GM11168 (cell line): Measurements from ENCODE around the gene BACH1.
"Not testable (repeated sequence)": the region's sequence is repeated elsewhere in the genome, so short reads cannot be mapped to it uniquely, and the experiment has no call there.

Experiments
- in situ Hi-C: fragments of 300-500 bp; cut with MboI; formaldehyde crosslinking; loops from one replicate; pipeline ENCODE4 v1.12.0; 2022; ENCODE audit warnings: low sequenced_read_pairs; ENCODE audit not compliant: unreplicated experiment

Gene BACH1

DNA sequence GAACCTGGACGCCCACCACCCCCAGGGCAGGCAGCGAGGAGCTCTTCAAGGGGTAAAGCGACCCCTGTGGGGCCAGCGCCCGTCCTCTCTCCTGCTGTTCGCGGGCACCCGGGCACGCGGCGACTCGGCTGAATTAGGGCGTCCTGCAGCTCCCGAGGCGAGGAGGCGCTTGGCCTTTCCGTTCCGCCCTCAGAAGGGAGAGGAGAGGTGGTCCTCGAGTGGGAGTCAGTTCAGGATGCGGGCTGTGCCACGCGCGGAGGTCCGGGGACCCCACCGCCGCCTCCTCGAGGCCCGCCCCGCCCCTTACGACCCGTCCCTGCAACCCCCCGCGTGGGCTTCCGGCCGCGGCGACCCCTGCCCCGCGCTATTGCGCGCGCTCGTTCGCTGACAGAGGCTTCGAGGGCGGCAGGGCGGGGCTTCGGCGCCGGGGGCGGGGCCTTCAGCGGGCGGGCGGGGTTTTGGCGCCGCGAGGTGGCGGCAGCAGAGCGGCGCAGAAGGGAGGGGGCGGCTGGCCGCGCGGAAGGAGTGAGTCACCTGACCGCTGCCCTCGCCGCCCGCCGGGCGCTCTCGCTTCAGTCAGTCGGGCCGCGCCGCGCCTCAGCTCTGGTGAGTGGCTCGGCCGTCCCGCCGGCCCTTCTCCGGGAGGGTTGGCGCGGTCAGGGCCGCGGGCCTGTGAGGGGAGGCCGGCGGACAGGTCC lies at the start of gene BACH1:
TSS of gene BACH1 (plus strand) at position 575 of the 698 bp plus-strand sequence. CDS start 22,359 bp downstream, outside the sequence.
- in situ Hi-C loops, result no loop called here

DNA sequence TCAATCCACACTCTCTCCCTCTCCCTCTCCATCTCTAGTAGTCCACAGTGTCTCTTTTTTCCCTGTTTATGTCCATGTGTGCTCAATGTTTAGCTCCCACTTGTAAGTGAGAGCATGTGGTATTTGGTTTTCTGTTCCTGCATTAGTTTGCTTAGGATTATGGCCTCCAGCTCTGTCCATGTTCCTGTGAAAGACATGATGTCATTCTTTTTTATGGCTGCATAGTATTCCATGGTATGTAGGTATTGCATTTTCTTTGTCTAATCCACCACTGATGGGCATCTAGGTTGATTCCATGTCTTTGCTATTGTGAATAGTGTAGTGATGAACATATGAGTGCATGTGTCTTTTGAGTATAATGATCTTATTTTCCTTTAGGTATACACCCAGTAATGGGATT lies 49.4 kb upstream of the BACH1 start:
- in situ Hi-C loops, result loop anchor here (10.0 kb wide), 1 partner anchor 126 kb away; no protein-coding TSS in a partner anchor

DNA sequence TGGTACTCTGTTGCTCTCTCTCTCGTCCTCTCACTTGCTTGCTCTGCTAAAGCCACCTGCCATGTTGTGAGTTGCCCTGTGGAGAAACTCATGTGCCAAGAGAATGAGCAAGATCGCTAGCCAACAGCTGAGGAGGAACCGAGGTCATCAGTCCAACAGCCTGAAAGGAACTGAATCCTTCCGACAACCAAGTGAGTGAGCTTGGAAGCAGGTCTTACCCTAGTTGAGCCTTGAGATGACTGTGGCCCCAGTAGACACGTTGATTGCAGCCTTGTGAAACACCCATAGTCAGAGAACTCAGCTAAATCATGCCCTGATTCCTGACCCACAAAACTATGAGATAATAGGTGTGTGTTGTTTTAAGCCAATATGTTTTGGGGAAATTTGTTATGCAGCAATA lies 48.1 kb upstream of the BACH1 start:
- in situ Hi-C loops, result no loop called here

DNA sequence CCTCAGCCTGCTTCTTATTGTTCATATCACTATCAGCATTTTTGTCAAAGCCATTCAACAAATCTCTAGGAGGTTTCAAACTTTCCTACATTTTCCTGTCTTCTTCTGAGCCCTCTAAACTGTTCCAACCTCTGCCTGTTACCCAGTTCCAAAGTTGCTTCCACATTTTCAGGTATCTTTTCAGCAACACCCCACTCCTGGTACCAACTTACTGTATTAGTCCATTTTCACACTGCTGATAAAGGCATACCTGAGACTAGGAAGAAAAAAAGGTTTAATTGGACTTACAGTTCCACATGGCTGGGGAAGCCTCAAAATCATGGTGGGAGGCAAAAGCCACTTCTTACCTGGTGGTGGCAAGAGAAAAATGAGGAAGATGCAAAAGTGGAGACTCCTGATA lies 44.9 kb upstream of the BACH1 start:
- in situ Hi-C loops, result not testable (repeated sequence)

DNA sequence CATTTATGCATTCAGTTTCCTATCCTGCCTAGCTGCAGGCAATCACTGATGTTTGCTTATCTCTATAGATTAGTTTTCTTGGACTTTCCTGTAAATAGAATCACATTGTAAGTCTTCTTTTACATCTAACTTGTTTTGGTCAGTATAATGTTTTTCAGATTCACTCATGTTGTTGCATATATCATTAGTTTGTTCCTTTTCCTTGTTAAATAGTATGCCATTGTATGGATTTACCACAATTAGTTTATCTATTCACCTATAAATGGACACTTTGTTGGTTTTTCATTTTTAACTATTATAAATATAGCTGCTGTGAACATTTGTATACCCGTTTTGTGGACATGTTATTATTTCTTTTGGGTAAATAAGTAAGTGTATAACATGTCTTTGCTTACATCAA lies 44.2 kb upstream of the BACH1 start:
- in situ Hi-C loops, result no loop called here

DNA sequence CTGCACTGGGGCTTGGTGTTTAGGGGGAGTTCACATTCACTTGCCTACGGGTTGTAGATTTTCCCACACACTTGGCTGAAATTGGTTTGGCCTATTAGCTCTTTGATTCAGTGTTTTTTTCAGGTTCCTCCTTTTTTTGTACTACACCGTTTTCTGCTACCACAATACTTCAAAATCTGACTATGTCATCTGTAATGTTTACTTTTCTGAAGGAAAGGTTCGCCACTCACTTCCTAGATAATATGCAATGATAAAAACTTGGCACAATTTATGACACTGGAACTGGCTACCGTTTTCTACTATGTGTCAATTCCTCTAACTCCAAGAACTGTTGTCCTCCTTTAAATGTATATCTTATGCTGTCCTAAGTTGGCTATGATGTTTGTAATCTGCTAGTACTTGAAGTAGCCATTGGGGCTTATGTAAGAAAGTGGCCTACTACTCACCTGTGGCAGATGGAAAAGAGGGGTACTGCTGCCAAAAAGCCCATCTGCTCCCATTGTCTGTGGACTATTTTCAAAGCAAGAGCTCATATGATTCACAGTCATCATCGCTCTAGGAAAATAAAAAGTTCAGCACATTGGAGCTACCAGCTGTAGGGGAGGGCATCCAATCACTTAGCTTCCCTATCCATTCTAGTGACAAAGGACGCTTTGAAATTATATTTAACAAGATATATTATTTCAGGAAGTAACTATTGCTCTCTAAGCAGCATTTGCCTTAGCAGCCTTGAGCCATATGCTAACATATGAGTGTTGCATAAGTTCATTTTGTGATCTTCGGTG lies 42.4 kb upstream of the BACH1 start:
- in situ Hi-C loops, result no loop called here

DNA sequence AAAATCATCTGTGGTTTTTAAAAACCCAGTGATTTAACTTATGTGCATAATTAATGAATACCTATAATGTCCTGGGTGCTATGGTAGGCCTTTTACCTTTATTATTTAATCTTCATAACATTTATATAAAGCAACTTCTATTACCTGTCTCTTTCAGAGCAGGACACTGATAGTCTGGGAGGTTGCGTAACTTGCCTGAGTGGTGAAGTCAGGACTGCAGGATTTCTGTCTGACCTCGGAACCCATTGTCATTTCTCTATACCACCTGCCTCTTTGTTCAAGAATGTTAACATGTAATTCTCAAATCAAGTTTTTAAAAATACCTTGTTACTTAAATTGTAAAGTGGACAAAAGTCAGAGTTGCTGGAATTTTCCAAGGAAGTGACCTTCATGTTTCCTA lies 41.0 kb upstream of the BACH1 start:
- in situ Hi-C loops, result no loop called here

DNA sequence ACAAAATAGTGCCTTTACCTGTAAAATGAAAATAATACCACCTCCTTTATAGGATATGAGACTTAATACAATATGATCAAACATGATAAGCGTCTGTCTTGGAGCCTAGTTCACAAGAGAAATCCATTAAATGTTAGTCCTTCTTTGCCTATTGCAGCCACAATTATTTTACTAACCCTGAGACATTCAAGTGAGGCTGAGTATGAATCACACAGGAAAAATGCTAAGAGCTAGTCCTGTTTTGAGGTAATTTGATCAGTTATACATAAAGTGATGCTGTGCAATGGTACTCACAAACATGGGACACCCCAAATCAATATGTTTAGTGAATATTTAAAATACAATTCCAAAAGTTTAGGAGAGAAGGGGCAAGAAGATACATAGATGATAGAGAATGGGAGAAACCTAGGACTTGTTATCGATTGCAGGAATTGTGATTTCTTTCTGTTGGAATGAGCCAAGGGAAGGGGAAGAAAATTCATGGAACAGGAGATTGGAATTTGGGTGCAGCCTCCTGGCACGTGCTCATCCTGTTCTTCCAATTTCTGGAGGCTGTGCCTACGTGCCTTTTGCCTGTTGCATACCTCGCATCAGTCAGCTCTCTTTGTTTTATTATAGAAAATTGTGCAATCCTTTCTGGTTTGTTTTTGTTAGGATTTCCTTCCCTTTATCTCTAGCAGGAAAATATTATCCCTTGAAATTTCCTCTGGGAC lies 39.9 kb upstream of the BACH1 start:
- in situ Hi-C loops, result no loop called here

DNA sequence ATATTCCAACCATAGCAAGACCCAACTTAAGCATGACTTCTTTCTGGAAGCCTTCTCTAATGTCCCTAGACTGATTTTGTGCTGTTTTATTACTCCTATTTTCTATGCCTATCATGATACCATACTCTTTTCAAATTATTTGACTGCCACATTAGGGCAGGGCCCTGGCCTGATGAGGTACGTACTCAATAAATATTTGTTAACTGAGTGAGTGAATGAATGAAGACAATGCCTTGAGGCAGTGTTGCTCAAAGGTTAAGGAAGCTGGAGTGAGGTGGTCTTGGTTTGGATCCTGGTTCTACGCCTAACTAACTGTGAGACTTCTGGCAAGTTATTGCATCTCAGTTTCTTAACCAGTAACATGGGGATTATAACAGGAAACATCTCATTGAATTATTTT lies 38.3 kb upstream of the BACH1 start:
- in situ Hi-C loops, result no loop called here

DNA sequence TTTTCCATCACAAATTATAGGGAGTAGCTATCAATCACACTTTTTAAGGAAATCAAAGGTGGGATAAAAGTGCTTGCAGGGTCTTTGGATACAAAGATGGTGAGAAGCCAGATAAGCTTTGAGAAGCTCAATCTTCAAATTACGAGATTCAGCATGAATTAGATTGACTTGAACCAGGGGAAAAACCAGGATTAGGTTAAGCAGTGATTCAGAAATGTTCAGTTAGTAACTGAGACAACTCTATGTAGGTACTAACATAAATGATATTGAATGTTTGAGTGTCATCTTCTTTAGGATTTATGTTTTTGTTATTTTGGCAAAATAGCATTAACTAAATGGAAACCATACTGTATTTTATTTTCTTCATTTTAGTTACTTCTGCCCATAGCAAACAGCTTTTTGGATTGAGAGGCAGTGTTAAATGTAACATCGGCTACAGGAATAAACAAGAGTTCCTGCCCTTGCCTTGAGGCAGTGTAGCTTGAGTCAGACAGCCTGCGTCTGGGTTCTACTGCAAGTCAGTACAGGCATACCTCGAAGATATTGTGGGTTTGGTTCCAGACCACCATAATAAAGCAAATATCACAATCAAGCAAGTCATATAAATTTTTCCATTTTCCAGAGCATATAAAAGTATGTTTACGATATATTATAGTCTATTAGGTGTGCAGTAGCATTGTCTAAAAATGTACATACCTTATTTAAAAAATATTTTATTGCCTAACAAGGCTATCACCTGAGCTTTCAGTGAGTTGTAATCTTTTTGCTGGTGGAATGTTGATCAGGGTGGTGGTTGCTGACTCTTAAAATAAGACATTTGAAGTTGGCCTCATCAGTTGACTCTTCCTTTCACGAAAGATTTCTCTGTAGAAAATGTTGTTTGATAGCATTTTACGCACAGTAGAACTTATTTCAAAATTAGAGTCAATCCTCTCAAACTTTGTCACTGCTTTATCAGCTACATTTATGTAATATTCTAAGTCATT lies 36.9 kb upstream of the BACH1 start:
- in situ Hi-C loops, result no loop called here

DNA sequence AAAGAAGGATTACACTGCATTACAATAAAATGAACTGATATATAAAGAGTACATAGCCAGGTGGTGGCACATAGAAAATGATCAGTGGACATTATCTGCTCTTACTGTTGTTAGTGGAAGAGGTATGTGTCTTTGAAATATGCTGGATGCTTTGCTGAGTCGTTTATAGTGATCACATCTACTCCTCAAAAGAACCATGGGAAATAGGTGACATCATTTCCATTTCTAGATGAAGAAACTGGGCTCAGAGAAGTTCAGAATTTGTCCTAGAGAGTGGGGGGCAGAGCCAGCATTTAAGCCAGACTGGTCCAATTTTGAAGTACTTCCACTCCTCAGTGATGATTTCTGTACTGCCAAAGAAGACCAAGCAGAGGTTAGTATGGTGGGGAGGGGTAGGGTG lies 34.0 kb upstream of the BACH1 start:
- in situ Hi-C loops, result no loop called here

DNA sequence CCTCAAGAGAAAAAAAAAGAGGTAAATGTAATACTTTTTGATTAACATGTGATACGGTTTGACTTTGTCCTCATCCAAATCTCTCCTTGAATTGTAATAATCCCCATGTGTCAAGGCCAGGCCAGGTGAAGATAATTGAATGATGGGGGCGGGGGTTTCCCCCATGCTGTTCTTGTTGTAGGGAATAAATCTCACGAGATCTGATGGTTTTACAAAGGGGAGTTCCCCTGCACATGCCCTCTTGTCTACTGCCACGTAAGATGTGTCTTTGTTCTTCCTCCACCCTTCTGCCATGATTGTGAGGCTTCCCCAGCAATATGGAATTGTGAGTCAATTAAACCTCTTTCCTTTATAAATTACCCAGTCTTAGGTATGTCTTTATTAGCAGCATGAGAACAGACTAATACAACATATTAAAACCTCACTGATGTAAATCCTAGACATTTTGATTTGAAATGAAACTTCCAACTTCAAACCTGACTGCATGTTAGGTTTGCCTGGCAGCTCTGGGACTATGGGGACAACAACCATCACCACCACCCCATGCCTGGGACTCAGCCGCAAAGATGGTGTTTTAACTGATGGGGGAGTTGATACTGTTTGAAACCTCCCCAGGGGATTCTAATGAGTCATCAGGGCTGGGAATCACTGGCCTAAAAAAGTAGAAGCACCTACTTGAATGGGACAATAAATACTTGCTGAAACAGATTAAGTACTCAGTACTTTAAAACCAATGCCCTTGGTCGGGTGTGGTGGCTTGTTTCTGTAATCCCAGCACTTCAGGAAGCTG lies 32.8 kb upstream of the BACH1 start:
- in situ Hi-C loops, result no loop called here

DNA sequence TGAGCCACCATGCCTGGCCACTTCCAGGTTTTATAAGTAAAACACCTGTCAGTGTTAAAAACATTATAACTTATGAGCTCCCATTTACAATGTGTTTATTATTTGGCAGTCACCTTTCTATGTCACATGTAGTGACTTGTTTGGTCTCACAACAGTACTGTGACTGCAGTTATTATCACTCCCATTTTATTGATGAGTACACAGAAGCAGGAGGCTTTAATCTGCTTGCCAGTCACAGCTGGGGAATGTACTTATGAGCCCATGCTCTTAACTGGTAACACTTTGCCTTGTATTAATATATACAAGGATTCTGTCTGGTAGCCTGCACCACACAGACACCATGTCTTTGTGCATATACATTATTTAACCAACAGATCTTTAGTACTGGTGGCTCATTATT lies 31.1 kb upstream of the BACH1 start:
- in situ Hi-C loops, result no loop called here

DNA sequence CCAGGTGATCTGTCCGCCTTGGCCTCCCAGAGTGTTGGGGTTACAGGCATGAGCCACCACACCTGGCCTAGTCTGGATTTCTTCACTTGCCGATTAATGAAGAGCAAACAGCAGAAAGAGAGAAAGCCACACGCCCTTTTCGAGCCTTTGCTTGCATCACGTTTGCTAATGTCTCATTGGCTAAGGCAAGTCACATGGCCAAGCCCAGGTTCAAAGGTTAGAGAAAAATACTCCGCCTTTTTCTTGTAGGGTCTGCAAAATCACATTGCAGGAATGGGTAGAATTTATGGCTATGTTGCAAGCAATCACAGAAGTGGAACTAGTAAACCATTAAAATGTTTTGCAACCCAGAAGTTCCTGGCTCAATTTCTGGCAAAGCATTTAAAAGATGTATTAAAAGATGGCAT lies 26.8 kb upstream of the BACH1 start:
- in situ Hi-C loops, result no loop called here

DNA sequence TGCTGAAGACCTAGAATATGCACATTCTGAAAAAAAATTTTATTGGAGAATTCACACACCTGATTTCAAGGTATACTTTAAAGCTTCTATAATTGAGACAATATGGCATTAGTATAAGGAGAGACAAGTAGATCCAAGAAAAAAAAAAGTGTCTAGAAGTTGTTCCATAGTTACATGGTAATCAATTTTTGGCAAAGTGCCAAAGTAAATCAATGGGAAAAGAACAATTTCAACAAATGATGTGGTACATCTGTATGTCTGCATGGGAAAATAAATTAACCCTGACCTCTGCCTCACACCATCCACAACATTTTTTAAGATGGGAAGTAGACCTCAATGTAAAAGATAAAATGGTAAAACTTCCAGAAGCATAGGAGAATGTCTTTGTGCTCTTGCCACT lies 21.3 kb upstream of the BACH1 start:
- in situ Hi-C loops, result no loop called here

DNA sequence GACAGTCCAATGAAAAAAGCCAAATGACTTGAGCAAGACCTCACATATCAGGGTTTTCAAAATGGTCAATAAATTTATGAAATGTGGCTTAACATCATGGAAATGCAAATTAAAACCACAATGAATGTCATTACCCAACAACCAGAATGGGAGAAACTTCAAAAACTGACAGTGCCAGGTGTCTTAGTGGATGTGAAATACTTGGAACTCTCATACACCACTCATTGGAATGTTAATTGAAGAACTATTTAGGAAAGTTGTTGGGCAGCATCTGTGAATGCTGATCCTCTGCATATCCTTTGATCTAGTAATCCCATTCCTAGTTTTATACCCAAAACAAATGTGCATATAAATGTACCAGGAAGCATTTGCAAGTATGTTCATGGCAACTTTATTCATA lies 19.2 kb upstream of the BACH1 start:
- in situ Hi-C loops, result no loop called here

DNA sequence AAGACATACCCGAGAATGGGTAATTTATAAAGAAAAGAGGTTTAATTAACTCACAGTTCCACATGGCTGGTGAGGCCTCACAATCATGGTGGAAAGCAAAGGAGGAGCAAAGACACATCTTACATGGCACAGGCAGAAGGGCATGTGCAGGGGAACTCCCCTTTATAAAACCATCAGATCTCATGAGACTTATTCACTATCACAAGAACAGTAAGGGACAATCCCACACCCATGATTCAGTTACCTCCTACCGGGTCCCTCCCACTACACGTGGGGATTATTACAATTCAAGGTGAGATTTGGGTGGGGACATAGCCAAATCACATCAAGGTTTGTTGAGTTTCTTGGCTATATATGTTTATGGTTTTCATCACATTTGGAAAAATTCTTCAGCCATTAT lies 16.9 kb upstream of the BACH1 start:
- in situ Hi-C loops, result not testable (repeated sequence)

DNA sequence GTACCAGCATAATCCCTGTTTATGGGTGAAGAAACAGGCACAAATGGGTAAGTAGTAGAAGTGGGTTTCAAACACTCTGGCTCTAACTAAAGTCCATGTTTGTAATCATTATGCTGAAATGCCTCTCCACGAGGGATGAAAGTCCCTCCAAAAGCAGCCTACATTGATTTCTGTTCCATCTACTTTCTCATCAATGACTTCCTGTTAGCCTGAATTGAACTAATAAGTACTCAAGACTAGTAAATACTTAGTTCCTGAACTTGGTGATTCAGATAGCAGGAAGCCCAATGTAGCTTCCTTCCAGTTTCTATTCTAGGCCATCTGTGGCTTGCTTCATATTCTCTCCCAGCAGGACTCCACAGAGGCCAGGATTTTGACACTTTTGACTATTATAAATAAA lies 11.3 kb upstream of the BACH1 start:
- in situ Hi-C loops, result no loop called here

DNA sequence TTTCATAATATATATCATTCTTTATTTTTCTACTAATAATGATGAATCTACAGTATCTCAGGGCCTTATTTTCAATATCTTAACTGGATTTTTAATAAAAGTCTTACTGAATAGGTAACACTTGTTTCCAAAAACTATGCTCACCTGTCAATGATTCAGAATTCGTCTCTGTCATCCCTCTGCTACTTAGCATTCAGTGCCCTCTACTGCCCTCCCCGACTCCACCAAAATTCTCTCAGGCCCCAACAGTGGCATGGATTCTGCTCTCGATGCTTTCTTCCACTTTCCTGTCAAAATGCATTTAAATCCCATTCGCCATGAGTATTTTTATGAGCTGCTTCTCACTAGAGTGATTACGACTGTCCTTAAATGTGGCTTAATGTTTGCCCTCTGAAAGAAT lies 10.5 kb upstream of the BACH1 start:
- in situ Hi-C loops, result no loop called here
